ENCODE results near the gene DDC.

Gene DDC

GRCh38 chr7:50509459-50509858 is 55.7 kb downstream of the DDC start:
- no peak for ATAC-seq (replicated peaks)
- Mint-ChIP-seq H3K4me1 (ENCODE audit: low read depth in 2 of 2) (peaks cover 0 to 3% of the 10 kb centered on the region in 2 donors), H3K36me3 (ENCODE audit: insufficient read depth) (no peaks in the 10 kb centered on the region), H3K27ac (no peak overlapping the region), H3K4me3 (no peak overlapping the region), H3K27me3 (peaks cover 41 to 67% of the 10 kb centered on the region in 2 donors), H3K9me3 (no peaks in the 10 kb centered on the region)
- no peak for DNase-seq

- Mint-ChIP-seq H3K4me3 (no peak overlapping the region), H3K9me3 (no peaks in the 10 kb centered on the region), H3K36me3 (ENCODE audit: insufficient read depth) (no peaks in the 10 kb centered on the region), H3K27me3 (peaks cover 32 to 57% of the 10 kb centered on the region in 2 donors), H3K27ac (no peak overlapping the region), H3K4me1 (ENCODE audit: low read depth in 2 of 2) (peaks cover 0 to 3% of the 10 kb centered on the region in 2 donors)
- no peak for DNase-seq
- ATAC-seq (replicated peaks) = no peak
Measured at GRCh38 chr7:50508471-50508943, 56.7 kb downstream of the DDC start.

DNA sequence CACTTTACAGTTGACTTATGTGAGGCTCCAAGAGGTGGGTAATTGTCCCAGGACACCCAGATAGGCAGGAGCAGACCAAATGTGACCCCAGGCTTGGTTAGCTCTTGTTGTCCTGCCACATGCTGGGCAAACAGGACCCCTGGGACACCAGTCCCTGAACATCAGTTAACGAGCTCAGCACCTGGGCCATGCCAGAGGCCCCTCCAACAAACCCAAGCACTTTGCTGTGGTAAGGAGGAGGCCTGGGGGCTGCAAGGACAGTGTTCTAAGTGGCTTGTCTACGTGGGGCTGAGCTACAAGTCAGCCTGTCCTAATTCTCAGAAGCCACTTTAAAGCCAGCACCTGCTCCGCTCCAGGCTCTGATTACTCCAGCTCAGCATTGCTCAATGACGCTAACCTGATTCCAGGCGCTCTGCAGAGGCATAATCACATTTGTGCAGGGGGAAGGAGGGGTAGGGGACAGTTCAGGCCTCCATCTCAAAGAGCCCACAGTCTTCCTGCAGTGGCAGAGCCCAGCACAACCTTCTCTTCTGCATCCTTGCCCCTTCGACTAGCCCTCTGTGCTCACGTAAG is 57.2 kb downstream of the DDC start:
- H3K4me3 Mint-ChIP-seq = no peak overlapping the region
- H3K27me3 Mint-ChIP-seq = peaks cover 28 to 52% of the 10 kb centered on the region in 2 donors
- DNase-seq = no peak
- H3K27ac Mint-ChIP-seq = no peak overlapping the region
- ATAC-seq (replicated peaks) = no peak
- no peaks in the 10 kb centered on the region for H3K36me3 Mint-ChIP-seq (ENCODE audit: insufficient read depth)
- H3K9me3 Mint-ChIP-seq = no peaks in the 10 kb centered on the region
- H3K4me1 Mint-ChIP-seq (ENCODE audit: low read depth in 2 of 2) = peaks cover 0 to 3% of the 10 kb centered on the region in 2 donors

DNA sequence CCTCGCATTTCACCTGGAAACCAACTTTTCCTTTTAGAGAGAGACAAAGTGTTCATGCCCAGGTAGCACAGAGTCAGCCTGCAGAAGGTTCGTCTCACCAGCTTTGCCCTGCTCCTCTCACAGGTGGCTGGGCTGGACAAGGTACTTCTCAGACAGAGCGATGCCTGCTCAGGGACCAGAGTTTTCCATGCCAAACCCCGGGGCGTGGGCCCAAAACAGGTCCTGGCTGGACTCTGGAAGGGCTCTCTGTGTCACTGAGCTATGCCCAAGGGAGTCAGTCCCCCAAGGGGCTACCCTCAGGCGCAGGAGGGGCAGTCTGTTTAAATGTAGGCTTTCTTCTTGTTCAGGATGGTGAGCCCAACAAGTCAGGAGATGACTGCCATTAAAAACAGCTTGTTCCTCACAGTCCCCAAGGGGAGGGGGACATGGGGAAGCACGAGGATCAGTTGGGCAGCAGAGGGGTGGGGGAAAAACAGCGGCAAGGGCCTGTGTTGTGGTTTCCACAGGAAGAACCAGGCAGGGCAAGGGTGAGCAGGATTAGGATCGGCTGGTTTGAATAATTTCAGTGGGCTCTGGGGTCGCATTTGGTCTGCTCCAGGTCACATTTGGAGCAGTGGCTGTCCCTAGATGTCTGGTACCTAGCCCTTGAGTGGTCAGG is 59.5 kb downstream of the DDC start:
- Mint-ChIP-seq H3K4me3 (no peak overlapping the region), H3K9me3 (no peaks in the 10 kb centered on the region), H3K36me3 (ENCODE audit: insufficient read depth) (no peaks in the 10 kb centered on the region), H3K27me3 (peaks cover 23 to 56% of the 10 kb centered on the region in 2 donors), H3K4me1 (ENCODE audit: low read depth in 2 of 2) (peaks cover 0 to 3% of the 10 kb centered on the region in 2 donors), H3K27ac (no peak overlapping the region)
- DNase-seq = no peak
- no peak for ATAC-seq (replicated peaks)

GRCh38 chr7:50504646-50505546 is 60.3 kb downstream of the DDC start:
- no peak for DNase-seq
- Mint-ChIP-seq H3K36me3 (ENCODE audit: insufficient read depth) (no peaks in the 10 kb centered on the region), H3K27me3 (peaks cover 23 to 64% of the 10 kb centered on the region in 2 donors), H3K4me3 (no peak overlapping the region), H3K27ac (no peak overlapping the region), H3K9me3 (no peaks in the 10 kb centered on the region), H3K4me1 (ENCODE audit: low read depth in 2 of 2) (peaks cover 0 to 3% of the 10 kb centered on the region in 2 donors)
- ATAC-seq (replicated peaks) = no peak

- H3K4me3 Mint-ChIP-seq = no peak overlapping the region
- ATAC-seq (replicated peaks) (no peak), DNase-seq (no peak)
- no peak overlapping the region for H3K27ac Mint-ChIP-seq
- peaks cover 32 to 66% of the 10 kb centered on the region in 2 donors for H3K27me3 Mint-ChIP-seq
- H3K4me1 Mint-ChIP-seq (ENCODE audit: low read depth in 2 of 2) = peaks cover 0 to 3% of the 10 kb centered on the region in 2 donors
- no peaks in the 10 kb centered on the region for H3K9me3 Mint-ChIP-seq
- no peaks in the 10 kb centered on the region for H3K36me3 Mint-ChIP-seq (ENCODE audit: insufficient read depth)
Measured at GRCh38 chr7:50502947-50503346, 62.3 kb downstream of the DDC start.

GRCh38 chr7:50502001-50502684 is 63.1 kb downstream of the DDC start:
- H3K27me3 Mint-ChIP-seq = peaks cover 40 to 71% of the 10 kb centered on the region in 2 donors
- H3K36me3 Mint-ChIP-seq (ENCODE audit: insufficient read depth) = peaks cover 2% of the 10 kb centered on the region
- no peaks in the 10 kb centered on the region for H3K9me3 Mint-ChIP-seq
- H3K4me1 Mint-ChIP-seq (ENCODE audit: low read depth in 2 of 2) = peaks cover 0 to 3% of the 10 kb centered on the region in 2 donors
- no peak overlapping the region for H3K27ac Mint-ChIP-seq
- DNase-seq = no peak
- no peak for ATAC-seq (replicated peaks)
- no peak overlapping the region for H3K4me3 Mint-ChIP-seq

GRCh38 chr7:50499092-50499491 is 66.1 kb downstream of the DDC start:
- no peak for DNase-seq
- Mint-ChIP-seq H3K9me3 (no peaks in the 10 kb centered on the region), H3K36me3 (ENCODE audit: insufficient read depth) (peaks cover 3% of the 10 kb centered on the region), H3K4me3 (no peak overlapping the region), H3K27ac (no peak overlapping the region), H3K4me1 (ENCODE audit: low read depth in 2 of 2) (peaks cover 0 to 3% of the 10 kb centered on the region in 2 donors), H3K27me3 (peaks cover 52 to 72% of the 10 kb centered on the region in 2 donors)
- no peak for ATAC-seq (replicated peaks)

- Mint-ChIP-seq H3K27me3 (peaks cover 62 to 83% of the 10 kb centered on the region in 2 donors), H3K9me3 (no peaks in the 10 kb centered on the region), H3K4me3 (no peak overlapping the region), H3K4me1 (ENCODE audit: low read depth in 2 of 2) (peaks cover 0 to 5% of the 10 kb centered on the region in 2 donors), H3K36me3 (ENCODE audit: insufficient read depth) (peaks cover 3% of the 10 kb centered on the region), H3K27ac (no peak overlapping the region)
- ATAC-seq (replicated peaks) (no peak), DNase-seq (no peak)
Measured at GRCh38 chr7:50497968-50498367, 67.2 kb downstream of the DDC start.

GRCh38 chr7:50497068-50497642 is 68.0 kb downstream of the DDC start:
- Mint-ChIP-seq H3K9me3 (no peaks in the 10 kb centered on the region), H3K36me3 (ENCODE audit: insufficient read depth) (peaks cover 3% of the 10 kb centered on the region), H3K4me3 (no peak overlapping the region), H3K27me3 (peaks cover 70 to 84% of the 10 kb centered on the region in 2 donors), H3K4me1 (ENCODE audit: low read depth in 2 of 2) (peaks cover 0 to 5% of the 10 kb centered on the region in 2 donors), H3K27ac (no peak overlapping the region)
- no peak for DNase-seq
- no peak for ATAC-seq (replicated peaks)

DNA sequence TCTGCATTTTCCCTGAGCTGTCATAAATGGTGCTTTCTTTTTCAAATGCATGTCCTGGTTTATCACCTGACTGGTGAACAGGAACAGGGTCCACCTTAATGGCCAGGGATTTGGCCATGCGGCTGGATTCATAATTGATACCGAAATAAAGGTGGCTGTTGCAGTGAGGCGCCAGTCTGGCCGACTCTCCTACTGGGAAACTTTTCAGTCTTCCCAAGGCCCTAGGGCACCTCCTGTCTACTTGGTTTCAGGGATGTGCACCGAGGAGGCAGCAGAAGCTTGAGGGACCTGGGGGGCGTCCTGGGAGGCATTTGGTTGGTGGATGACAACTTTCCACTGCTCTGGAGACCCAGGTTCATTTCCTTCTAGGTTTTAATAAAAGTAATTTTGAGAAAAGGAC is 68.6 kb downstream of the DDC start:
- Mint-ChIP-seq H3K4me1 (ENCODE audit: low read depth in 2 of 2) (peaks cover 0 to 5% of the 10 kb centered on the region in 2 donors), H3K27me3 (peaks cover 76 to 86% of the 10 kb centered on the region in 2 donors), H3K27ac (no peak overlapping the region), H3K4me3 (no peak overlapping the region), H3K9me3 (no peaks in the 10 kb centered on the region), H3K36me3 (ENCODE audit: insufficient read depth) (peaks cover 3% of the 10 kb centered on the region)
- ATAC-seq (replicated peaks) (no peak), DNase-seq (no peak)

- Mint-ChIP-seq H3K4me3 (no peak overlapping the region), H3K27me3 (peaks cover 75 to 84% of the 10 kb centered on the region in 2 donors), H3K4me1 (ENCODE audit: low read depth in 2 of 2) (peaks cover 0 to 5% of the 10 kb centered on the region in 2 donors), H3K36me3 (ENCODE audit: insufficient read depth) (peaks cover 3% of the 10 kb centered on the region), H3K9me3 (no peaks in the 10 kb centered on the region), H3K27ac (no peak overlapping the region)
- no peak for ATAC-seq (replicated peaks)
- no peak for DNase-seq
Measured at GRCh38 chr7:50495746-50496145, 69.5 kb downstream of the DDC start.

All from effector memory CD8-positive, alpha-beta T cell (primary cell).